ENCODE results near the gene FILIP1L.

The FILIP1L gene

GRCh38 chr3:99885085-99885484 lies 229.2 kb downstream of the FILIP1L start:
- ATAC-seq: no peak
- no peak for TF ChIP-seq CSRNP3 (CRISPR knock-in tag; IDR thresholded peaks at IDR 0.05)
- TF ChIP-seq BACH2 (CRISPR knock-in tag; IDR thresholded peaks at IDR 0.05; ENCODE audit: borderline replicate concordance): no peak
- TF ChIP-seq ARNTL (CRISPR knock-in tag; IDR thresholded peaks at IDR 0.05; ENCODE audit: borderline replicate concordance, low read depth): no peak

GRCh38 chr3:99884484-99884883 lies 229.8 kb downstream of the FILIP1L start:
- no peak for ATAC-seq
- TF ChIP-seq ESRRG (CRISPR knock-in tag; IDR thresholded peaks at IDR 0.05): no peak
- TF ChIP-seq TOX (CRISPR knock-in tag; IDR thresholded peaks at IDR 0.05; ENCODE audit: borderline replicate concordance): no peak
- TF ChIP-seq ZC3H10 (CRISPR knock-in tag; IDR thresholded peaks at IDR 0.05): no peak
- TF ChIP-seq ISL1 (CRISPR knock-in tag; IDR thresholded peaks at IDR 0.05): no peak
- no peak for TF ChIP-seq ZNF565 (CRISPR knock-in tag; conservative IDR thresholded peaks at IDR 0.05; ENCODE audit: low read depth)
- TF ChIP-seq TSHZ2 (CRISPR knock-in tag; IDR thresholded peaks at IDR 0.05): no peak
- no peak for TF ChIP-seq OSR1 (CRISPR knock-in tag; IDR thresholded peaks at IDR 0.05)
- TF ChIP-seq PATZ1 (CRISPR knock-in tag; IDR thresholded peaks at IDR 0.05; ENCODE audit: borderline replicate concordance): no peak

- TF ChIP-seq OSR1 (CRISPR knock-in tag; IDR thresholded peaks at IDR 0.05) (no peak), PPARA (CRISPR knock-in tag; IDR thresholded peaks at IDR 0.05; ENCODE audit: borderline replicate concordance) (no peak), ZFP30 (CRISPR knock-in tag; IDR thresholded peaks at IDR 0.05) (no peak), ARNTL (CRISPR knock-in tag; IDR thresholded peaks at IDR 0.05; ENCODE audit: borderline replicate concordance, low read depth) (no peak), RARB (CRISPR knock-in tag; IDR thresholded peaks at IDR 0.05) (no peak), ZC3H10 (CRISPR knock-in tag; IDR thresholded peaks at IDR 0.05) (no peak), ZFP3 (CRISPR knock-in tag; IDR thresholded peaks at IDR 0.05) (no peak), GLIS3 (CRISPR knock-in tag; IDR thresholded peaks at IDR 0.05) (no peak), CSDC2 (CRISPR knock-in tag; IDR thresholded peaks at IDR 0.05) (no peak), ZNF70 (CRISPR knock-in tag; IDR thresholded peaks at IDR 0.05) (no peak), TSHZ2 (CRISPR knock-in tag; IDR thresholded peaks at IDR 0.05) (no peak), POU6F1 (CRISPR knock-in tag; IDR thresholded peaks at IDR 0.05; ENCODE audit: borderline replicate concordance, low read depth) (no peak), ISL1 (CRISPR knock-in tag; IDR thresholded peaks at IDR 0.05) (no peak), BACH2 (CRISPR knock-in tag; IDR thresholded peaks at IDR 0.05; ENCODE audit: borderline replicate concordance) (no peak), CSRNP3 (CRISPR knock-in tag; IDR thresholded peaks at IDR 0.05) (no peak), ZNF565 (CRISPR knock-in tag; conservative IDR thresholded peaks at IDR 0.05; ENCODE audit: low read depth) (no peak)
- ATAC-seq: no peak
Measured at GRCh38 chr3:99883693-99884092, 230.6 kb downstream of the FILIP1L start.
